GM18505 (cell line): ENCODE measurements around the gene CACNA2D2.

ENCODE experiments used
- ATAC-seq: cut with Tn5 transposase; IDR thresholded peaks from one replicate; pipeline ENCODE4 v1.9.1; 2021; ENCODE audit not compliant: unreplicated experiment
- POLR2A ChIP-seq: IDR thresholded peaks from 4 replicates; pipeline ENCODE4 v1.6.1; 2011; ENCODE audit warnings: borderline replicate concordance; ENCODE audit not compliant: insufficient read depth, insufficient read length; ENCODE audit errors: extremely low read depth

The CACNA2D2 gene

DNA sequence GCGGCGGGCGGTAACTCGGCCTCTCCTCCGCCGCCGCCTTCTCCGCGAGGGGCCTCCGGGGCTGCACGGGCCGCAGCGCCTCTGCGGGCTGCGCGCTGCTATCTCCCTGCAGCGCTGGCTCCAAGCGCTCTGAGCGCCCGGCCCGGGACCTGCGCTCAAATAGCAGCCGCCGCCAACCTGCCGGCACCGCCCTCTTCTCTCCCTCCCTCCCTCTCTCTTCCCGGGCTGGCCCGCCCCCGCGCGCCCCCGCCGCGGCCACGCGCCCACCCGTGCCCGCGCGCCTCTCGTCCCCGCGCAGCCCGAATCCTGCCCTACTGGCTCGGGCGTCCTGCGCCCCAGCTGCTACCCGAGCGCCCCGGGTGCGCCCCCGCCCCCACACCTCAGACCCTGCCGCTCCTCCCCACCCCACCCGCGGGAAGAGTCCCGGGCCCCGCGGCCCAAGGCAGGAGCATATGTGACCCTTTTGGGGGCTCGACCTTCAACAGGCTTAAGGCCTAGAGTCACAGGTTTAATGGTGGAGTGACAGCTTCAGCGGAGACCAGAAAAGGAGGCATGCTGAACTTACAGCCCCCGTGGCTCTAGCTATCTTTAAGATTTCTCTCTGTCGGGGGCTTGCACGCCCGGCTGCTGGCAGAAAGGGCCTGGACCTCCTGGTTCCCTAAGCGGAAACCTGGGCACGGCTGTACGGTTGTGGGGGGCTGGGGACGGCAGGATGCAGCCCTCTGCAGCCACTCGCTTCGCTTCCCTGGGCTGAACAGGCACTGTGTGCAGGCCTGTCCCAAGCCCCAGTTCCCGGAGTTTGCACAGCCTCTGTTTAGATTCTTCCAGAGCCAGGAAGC is at the start of gene CACNA2D2:
Gene CACNA2D2, minus strand, starts transcription at position 131 of the 839 bp plus-strand sequence. CDS start 211 bp downstream, outside the sequence.
- no peak for TF ChIP-seq POLR2A
- ATAC-seq, result no peak

DNA sequence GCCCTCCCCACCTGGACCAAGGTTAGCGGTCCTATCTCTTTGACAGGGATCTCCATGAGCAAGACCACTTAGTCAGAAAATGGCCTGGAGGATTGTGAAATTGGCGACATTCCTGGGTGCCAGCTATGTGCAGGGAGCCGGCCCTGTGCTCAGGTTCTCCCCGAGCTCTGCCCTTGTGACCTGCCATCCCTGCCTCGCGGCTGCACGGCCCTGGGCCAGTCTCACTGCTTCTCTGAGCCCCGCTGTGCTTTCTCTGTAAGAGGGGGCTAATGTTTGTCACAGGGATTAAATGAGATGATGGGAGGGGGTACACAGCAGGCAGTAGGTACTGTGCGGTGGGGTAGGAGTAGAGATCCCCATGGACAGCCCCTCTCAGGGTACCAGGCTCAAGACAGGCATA is 49.2 kb upstream of the CACNA2D2 start:
- ATAC-seq, result no peak
- no peak for TF ChIP-seq POLR2A

DNA sequence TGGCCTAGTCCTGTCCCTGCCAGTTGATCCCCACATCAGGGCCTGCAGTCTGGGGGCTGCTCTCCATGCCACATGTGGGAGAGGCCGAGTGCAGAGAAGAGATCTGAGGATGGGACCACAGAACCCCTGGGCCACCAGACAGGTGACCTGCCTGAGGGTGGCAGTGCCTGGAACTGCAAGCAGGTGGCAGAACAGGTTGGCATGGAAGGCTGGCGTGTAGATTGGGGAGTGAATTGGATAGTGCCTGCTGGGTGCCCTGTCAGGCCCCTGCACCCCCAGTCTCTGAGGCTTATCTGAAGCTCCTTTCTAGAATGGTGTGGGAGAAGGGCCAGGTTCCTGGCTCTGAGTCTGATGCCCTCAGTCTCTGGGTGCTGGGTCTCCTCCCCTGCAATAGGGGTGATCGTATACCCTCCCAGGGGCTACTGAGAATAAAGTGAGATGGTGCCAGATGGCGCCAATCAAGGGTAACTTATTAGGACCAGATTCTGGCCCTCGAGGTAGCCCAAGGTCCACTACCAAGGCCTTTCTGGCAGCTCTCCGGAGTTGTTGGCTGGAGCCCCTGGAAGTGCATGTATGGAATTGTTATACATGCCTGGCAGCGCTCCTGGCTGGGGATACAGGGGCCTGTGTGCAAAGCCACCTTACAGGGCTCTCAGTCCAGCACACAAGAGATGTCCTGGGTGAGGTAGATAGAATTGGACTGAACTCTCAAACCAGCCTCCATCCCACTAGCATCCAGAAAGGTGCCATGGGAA is 48.4 kb upstream of the CACNA2D2 start:
- no peak for ATAC-seq
- no peak for TF ChIP-seq POLR2A

DNA sequence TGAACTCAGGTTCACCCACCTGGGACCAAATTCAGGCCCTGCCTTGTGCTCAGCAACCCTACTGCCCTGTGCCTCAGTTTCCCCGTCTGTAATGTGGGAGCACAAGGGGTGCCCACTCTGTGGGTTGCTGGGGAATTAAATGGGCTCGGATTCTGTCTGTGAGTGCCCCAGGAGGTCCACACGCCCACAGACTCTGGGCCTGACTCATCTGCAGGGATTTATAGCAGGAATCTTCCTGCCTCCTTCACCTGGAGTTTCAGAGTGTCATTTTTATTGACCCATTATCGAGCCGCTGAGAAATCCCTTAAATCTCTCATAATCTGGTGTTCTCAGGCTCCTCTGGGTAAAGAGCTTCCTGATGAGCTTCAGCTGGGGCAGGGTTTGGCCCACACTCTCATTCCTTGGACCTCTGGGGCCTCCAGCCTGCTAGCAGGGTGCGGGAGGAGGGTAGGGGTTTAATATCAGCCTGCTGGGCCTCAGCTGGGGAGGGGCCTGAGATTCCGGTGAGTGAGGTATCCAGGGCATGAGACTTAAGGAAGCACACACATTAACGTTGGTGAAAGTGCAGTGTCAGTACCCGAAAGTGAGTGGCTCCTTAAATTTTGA is 47.7 kb upstream of the CACNA2D2 start:
- ATAC-seq, result no peak
- TF ChIP-seq POLR2A, result no peak

DNA sequence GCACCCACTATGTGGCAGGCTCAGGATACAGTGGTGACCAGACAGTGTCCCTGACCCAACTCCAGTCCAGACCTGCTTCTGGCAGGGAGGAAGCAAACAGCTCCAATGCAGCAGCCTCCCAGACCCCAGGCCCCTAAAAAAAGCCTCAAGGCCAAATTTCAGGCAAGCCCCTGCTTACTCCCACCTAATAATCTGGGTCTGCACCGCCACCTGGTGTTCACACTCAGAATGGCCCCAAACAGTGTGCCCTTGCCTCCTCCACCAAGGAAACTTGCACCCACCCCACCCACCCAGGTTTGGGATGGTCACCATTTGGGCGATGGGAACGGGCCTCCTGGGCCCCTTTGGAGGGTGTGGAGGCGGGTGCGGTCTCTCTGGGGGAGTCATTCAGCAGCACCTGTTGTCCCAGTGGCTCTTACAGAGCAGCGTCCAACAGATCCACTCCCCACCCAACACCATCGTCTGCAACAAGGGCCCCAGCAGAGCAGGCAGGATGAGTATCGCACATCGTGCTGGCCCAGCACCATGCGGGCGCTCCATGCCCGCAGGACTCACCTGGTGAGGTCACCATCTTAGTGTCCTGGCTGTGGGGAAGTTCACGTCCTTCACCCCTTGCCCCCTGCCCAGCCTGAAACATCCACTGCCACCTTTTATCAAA is 46.8 kb upstream of the CACNA2D2 start:
- ATAC-seq, result no peak
- TF ChIP-seq POLR2A, result no peak

DNA sequence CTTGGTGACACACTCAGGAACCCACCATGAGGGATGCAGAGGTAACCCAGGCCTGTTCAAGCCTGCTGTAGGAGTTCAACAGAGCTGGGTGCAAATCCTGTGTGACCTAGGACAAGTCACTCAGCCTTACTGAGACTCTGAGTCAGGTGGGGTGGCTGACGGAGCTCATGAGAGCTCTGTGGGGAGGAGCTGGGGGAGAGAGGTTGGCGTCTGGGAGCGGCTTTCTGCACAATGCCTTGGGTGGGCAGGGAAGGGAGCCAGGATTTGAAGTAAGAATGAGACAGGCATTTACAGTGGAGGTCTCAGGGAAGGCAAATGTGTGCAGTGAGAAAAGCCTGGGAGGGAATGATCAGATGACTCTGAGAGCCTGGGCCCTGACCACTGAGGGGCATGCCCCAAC is 45.8 kb upstream of the CACNA2D2 start:
- no peak for TF ChIP-seq POLR2A
- no peak for ATAC-seq

DNA sequence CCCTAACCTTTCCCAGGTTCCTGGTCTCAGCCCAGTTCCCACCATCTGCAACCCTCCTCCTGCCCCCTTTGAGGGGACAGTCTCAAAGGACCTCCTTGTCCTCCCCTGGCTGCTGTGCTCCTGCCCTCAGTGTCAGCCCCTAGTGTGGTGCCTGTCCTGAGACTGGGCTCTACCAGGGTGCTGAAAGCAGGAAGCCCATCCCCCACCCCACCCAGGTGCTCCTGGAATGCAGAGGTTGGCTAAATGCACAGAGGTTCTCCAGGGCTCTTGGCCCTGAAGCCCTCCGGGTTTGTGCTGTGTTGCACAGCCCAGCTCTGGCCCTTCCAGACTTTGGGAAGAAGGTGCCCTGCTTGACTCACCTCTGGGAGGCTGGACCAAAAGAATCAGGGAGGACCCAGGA is 42.3 kb upstream of the CACNA2D2 start:
- TF ChIP-seq POLR2A, result no peak
- ATAC-seq, result no peak

DNA sequence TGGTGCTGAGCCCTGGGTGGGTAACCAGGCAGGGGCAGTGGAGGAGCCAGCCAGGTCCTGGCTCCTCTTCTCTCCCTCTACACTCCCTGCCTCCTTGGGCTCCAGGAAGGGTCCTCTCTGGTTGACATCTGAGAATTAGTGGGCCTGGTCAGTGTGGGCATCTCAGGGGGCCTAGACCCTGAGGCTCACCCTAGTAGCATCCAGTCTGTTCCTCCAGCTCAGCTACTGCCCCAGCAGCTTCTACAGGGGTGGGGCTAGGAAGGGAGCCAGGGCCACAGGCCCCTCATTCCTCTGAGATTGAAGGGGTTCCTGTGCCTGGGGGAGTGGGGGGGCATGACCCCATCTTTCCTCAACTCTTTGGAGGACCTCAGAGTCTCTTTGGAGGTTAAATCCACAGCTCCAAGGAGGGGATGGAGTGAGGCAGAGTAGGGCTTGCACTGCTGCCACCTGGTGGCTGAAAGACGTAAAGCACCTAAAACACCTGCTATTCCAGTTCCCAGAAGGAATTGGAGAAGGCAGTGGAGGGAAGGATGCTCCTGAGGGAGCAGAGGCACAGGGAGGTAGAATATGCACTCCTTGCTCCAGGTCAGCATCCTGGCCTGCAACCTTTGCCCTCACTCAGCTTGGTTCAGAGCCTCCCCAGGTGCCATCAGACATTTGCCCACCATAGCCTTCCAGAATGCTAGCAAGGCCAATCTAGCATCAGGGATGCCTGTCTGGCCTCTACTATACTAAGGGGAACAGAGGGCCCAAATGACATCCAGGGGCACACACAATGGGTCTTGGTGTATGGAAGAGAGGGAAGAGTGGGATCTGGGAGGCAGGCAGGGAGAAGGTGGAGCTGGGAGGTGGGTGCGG is 39.0 kb upstream of the CACNA2D2 start:
- ATAC-seq, result no peak
- TF ChIP-seq POLR2A, result no peak

DNA sequence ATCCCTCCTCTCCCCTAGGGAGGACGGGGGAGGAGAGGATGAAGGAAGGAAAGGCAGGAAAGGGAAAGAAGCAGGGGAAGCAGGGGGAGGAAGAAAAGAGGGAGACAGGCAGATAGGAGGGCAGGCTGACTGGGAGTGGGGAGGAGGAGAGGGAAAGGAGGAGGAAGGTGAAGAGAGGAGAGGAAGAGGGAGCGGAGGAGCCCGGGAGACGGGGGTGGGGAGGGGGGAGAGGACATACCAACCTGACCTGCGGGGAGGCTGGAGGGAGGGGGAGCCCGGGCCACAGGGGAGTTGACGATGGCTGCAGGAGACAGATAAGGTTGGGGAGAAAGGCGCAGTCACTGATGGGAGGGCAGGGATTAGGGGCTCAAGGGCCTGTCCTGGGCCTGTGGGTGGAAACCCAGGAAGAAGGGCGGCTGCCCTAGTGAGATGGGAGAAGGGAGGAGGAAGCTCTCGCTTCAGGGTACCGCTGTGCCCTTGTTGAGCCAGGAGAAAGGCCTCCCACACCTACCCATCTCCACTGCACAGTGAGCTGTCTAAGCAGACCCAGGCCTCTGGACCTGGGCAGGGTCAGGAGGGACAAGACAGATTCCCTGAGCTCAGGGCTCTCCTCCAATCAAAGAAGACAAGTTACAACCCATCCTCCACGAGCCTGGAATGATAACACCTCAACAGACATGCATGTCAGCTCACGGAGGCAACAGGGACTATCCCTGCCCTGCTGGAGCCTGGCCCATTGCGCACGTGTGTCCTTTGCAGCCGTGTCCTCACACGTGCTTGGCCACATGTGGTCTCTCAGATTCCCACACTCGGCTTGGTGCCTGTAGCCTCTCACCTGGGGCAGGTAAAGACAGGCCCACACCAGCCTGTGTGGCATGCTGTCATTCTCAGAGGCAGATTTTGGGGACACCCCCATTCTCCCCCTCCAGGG is 36.2 kb upstream of the CACNA2D2 start:
- TF ChIP-seq POLR2A, result no peak
- ATAC-seq, result no peak

DNA sequence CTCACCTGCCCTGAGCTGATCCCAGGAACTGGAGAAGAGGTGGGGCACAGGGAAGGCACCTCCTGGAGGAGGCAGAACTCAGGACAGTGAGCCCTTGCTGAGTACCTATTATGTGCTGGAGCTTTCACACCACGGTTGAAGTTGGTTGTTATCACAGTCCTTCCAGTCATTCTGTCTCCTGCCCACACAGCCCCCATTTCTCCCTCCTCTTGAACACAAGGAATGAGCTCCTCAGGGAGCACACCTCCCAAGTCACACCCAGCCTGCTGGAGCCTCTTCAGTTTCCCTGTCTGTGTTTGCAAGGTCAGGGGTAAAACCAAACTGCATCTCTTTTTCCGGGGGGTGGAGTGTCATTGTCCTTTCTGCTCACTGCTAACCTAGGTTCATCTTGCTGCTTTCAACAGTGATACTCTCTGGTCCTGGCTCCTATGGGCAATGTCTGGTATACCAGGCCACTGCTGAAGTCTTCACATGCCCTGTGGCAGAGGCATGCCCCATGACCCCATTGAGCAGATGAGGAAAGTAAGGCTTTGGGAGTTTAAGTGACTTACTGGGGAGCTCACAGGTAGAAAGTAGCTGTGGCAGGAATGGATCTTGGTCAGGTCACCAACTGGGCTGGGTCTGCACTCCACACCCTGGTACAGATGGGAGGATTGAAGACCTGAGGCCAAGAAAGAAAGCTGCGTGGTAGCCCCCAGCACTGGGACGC is 34.1 kb upstream of the CACNA2D2 start:
- TF ChIP-seq POLR2A, result no peak
- ATAC-seq, result no peak
